Mononuclear cell (primary cell): ENCODE data around the gene ANXA5. TPM values are rescaled to one million over a fixed set of nuclear protein-coding genes. Genes with fewer than 3 reads are reported as not detected.

Source experiments
- H3K27me3 ChIP-seq: 2 replicates; pipeline ENCODE4 v1.6.0; 2011; ENCODE audit warnings: low read length, control low read depth; ENCODE audit not compliant: insufficient read depth
- H3K4me1 ChIP-seq: 2 replicates; pipeline ENCODE4 v1.5.1; 2011; ENCODE audit warnings: mild to moderate bottlenecking, low read length, control low read depth; ENCODE audit not compliant: insufficient read depth
- H3K4me3 ChIP-seq: 2 replicates; pipeline ENCODE4 v1.5.1; 2011; ENCODE audit warnings: mild to moderate bottlenecking, low read length, moderate library complexity
- H3K9me3 ChIP-seq: 2 replicates; pipeline ENCODE4 v1.5.1; 2011; ENCODE audit warnings: low read depth, mild to moderate bottlenecking, control low read depth, low read length
- total RNA-seq: library from RNA; depleted of rRNA; stranded (reverse); fragments of >200 nt; gene quantifications from one replicate; pipeline ENCODE4 v1.2.3, GENCODE V29; 2012

ANXA5 gene
- total RNA-seq, 1 donor, result 248 TPM

GRCh38 chr4:121653986-121654385 is 42.8 kb downstream of the ANXA5 start:
- no peaks in the 10 kb centered on the region for H3K27me3 ChIP-seq
- H3K4me3 ChIP-seq, result no peak overlapping the region
- no peaks in the 10 kb centered on the region for H3K4me1 ChIP-seq
- no peaks in the 10 kb centered on the region for H3K9me3 ChIP-seq

GRCh38 chr4:121653214-121653613 is 43.6 kb downstream of the ANXA5 start:
- Histone ChIP-seq H3K4me3 (no peak overlapping the region), H3K4me1 (no peaks in the 10 kb centered on the region), H3K27me3 (no peaks in the 10 kb centered on the region), H3K9me3 (no peaks in the 10 kb centered on the region)

- H3K9me3 ChIP-seq, result no peaks in the 10 kb centered on the region
- H3K4me3 ChIP-seq, result no peak overlapping the region
- no peaks in the 10 kb centered on the region for H3K4me1 ChIP-seq
Observed at GRCh38 chr4:121651597-121651996, 45.2 kb downstream of the ANXA5 start.

GRCh38 chr4:121650741-121651140 is 46.0 kb downstream of the ANXA5 start:
- Histone ChIP-seq H3K27me3 (peaks cover 3% of the 10 kb centered on the region), H3K9me3 (no peaks in the 10 kb centered on the region), H3K4me1 (no peaks in the 10 kb centered on the region), H3K4me3 (no peak overlapping the region)

More at GRCh38 chr4:121651597-121651996, 45.2 kb downstream of the ANXA5 start:
- H3K27me3 ChIP-seq, result no peaks in the 10 kb centered on the region

DNA sequence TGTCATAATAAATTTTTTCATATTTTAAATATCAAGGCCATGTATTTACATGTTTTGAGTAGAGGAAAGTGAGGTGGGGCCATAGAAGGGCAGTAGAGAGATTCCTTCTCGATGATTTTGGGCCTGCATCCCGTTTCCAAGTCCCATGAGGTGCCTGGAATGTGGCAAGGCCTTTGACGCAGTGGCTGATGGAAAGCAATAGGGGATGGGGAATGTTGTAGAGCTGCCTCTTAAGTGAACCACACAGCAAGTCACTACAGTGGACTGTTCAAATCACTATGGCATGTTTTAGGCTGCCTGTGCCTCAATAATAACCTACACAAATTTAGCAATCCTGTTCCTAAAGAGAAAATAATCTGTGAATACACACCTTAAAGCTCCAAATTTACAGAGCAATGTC is 48.3 kb downstream of the ANXA5 start:
- Histone ChIP-seq H3K27me3 (peaks cover 3% of the 10 kb centered on the region), H3K9me3 (no peaks in the 10 kb centered on the region), H3K4me3 (no peak overlapping the region), H3K4me1 (no peaks in the 10 kb centered on the region)

DNA sequence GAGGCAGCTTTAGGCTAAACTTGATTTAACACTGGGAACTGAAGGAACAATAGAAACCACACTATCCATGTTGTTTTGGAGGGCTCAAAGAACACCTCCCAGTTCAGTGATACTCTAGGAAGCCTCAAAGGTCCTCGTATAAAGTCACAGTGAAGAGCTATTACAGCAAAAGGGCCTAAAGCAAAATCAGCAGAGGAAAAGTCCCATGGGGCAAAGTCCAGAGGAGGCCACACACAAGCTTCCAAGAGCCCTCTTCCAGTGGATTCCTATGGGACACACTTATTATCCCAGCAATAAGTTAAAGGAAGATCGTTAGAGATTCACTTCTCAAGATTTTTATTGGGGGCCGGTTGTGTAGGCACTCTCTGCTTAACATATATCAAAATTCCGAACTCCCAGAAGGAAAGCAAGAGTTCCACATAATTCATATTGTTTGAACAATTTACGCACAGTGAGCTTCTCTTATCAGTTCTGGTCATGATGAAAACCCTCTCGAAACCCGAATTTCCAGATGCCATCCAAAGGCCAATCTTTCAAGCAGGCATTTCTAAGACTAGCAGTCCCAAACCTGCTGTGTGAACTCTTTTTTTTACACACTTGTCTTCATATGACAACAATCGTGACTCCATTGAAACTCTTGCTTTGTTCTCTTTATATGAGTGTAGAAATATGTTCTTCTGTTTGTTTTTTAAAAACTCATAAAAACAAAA is 53.7 kb downstream of the ANXA5 start:
- Histone ChIP-seq H3K9me3 (no peaks in the 10 kb centered on the region), H3K4me1 (no peaks in the 10 kb centered on the region), H3K27me3 (peaks cover 3% of the 10 kb centered on the region), H3K4me3 (no peak overlapping the region)

DNA sequence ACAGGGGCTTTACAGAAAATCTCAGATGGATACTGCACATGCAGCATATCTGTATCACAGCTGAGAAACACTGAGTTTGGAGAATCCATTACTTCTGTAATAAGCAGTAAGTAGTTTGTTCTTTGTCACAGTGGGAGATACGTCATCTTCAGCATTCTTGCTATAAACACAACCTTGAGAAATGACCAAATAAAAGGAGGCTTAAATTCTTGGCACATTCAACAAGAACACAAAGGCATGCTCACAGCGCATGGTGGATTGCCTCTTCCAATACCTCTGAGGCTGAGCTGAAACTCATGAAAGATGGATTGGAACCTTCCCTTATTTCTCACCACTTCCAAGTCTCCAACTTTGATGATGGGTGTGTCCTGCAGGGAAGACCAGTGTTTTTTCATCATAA is 54.5 kb downstream of the ANXA5 start:
- Histone ChIP-seq H3K27me3 (peaks cover 3% of the 10 kb centered on the region), H3K4me3 (no peak overlapping the region), H3K9me3 (no peaks in the 10 kb centered on the region), H3K4me1 (no peaks in the 10 kb centered on the region)

GRCh38 chr4:121633653-121634052 is 63.1 kb downstream of the ANXA5 start:
- Histone ChIP-seq H3K9me3 (no peaks in the 10 kb centered on the region), H3K4me3 (no peak overlapping the region), H3K27me3 (peaks cover 6% of the 10 kb centered on the region), H3K4me1 (no peaks in the 10 kb centered on the region)

DNA sequence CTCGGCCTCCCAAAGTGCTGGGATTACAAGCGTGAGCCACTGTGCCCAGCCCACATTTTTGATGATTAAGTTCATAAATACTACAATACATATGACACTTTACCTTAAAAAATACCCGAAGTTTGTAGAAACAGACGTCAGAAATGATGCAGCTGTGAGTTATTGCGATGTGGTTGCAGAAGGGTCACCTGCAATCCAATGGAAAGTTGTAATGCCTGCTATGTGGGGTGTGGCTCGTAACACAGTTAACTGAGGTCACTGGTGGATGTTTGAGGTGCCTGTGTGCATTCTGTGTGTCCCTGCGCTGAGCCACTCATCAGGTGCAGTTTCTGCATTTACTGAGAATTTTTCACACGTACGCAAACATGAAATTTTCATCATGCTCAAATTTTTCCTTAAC is 64.1 kb downstream of the ANXA5 start:
- H3K27me3 ChIP-seq, result peaks cover 11% of the 10 kb centered on the region
- H3K4me3 ChIP-seq, result no peak overlapping the region
- no peaks in the 10 kb centered on the region for H3K4me1 ChIP-seq
- H3K9me3 ChIP-seq, result no peaks in the 10 kb centered on the region

Other genes with a start within 250 kb of the ANXA5 start
- not detected for gene SMIM43, start 68.2 kb upstream of the ANXA5 start, total RNA-seq
- gene EXOSC9, start 104.3 kb upstream of the ANXA5 start, total RNA-seq, result 81.5 TPM
- 0.73 TPM for gene CCNA2, start 126.9 kb upstream of the ANXA5 start, total RNA-seq
- gene BBS7, start 173.5 kb upstream of the ANXA5 start, total RNA-seq, result 2.2 TPM